Vagina (tissue), 2 donors: ENCODE measurements around the gene KIAA1755.

Source experiments
- CTCF ChIP-seq, 3 experiments: fragments of 450-650 bp in 2 of 3; fragments of 200-600 bp in 1 of 3; sonication (generic) in 1 of 3; IDR thresholded peaks; one replicate each; pipeline ENCODE4 v1.5.1; 2017 to 2019; ENCODE audit warnings: antibody characterized with exemption in 3 of 3, mild to moderate bottlenecking in 2 of 3, moderate library complexity in 2 of 3
- POLR2A ChIP-seq, 2 donors: fragments of 450-650 bp; IDR thresholded peaks; one replicate each; pipeline ENCODE4 v1.6.1; 2017; ENCODE audit warnings: antibody characterized with exemption in 2 of 2, mild to moderate bottlenecking in 2 of 2, moderate library complexity in 2 of 2
- POLR2AphosphoS5 ChIP-seq, 2 donors: sonication (generic); formaldehyde crosslinking; IDR thresholded peaks; one replicate each; pipeline ENCODE4 v1.9.0; 2017; ENCODE audit warnings: antibody characterized with exemption in 2 of 2, mild to moderate bottlenecking in 2 of 2, low read depth in 1 of 2; ENCODE audit not compliant: insufficient read depth in 1 of 2

GRCh38 chr20:38258545-38259215 lies 1.9 kb downstream of the KIAA1755 start:
- TF ChIP-seq CTCF (IDR thresholded peaks at IDR 0.05) (no peak), POLR2AphosphoS5 (IDR thresholded peaks at IDR 0.05; ENCODE audit: insufficient read depth in 1 of 2, low read depth in 1 of 2) (no peak), POLR2A (IDR thresholded peaks at IDR 0.05) (no peak)
